ENCODE measurements around the gene CYB5B. TPM values are rescaled to one million over a fixed set of nuclear protein-coding genes. Genes with fewer than 3 reads are reported as not detected.

The CYB5B gene
- total RNA-seq, 1 donor from 2014 or later, result 124 TPM

GRCh38 chr16:69404275-69404805, 20.1 kb upstream of the CYB5B start:
- Mint-ChIP-seq H3K4me3 (ENCODE audit: unreplicated experiment) (no peak overlapping the region), H3K4me1 (ENCODE audit: low read depth, unreplicated experiment) (peaks cover 4% of the 10 kb centered on the region)
- no peak for DNase-seq

GRCh38 chr16:69405326-69405725, 19.1 kb upstream of the CYB5B start:
- Mint-ChIP-seq H3K9me3 (ENCODE audit: unreplicated experiment) (peaks cover 2% of the 10 kb centered on the region), H3K27me3 (ENCODE audit: unreplicated experiment) (peaks cover 2% of the 10 kb centered on the region), H3K4me3 (ENCODE audit: unreplicated experiment) (no peak overlapping the region), H3K36me3 (ENCODE audit: unreplicated experiment) (no peaks in the 10 kb centered on the region), H3K4me1 (ENCODE audit: low read depth, unreplicated experiment) (peaks cover 4% of the 10 kb centered on the region), H3K27ac (ENCODE audit: unreplicated experiment) (no peak overlapping the region)
- no peak for TF ChIP-seq CTCF (IDR thresholded peaks at IDR 0.05; ENCODE audit: partially characterized antibody, unreplicated experiment)
- DNase-seq, result no peak

More at GRCh38 chr16:69404275-69404805, 20.1 kb upstream of the CYB5B start:
- peaks cover 2% of the 10 kb centered on the region for H3K9me3 Mint-ChIP-seq (ENCODE audit: unreplicated experiment)
- peak overlapping the region; percentile 18 for H3K27ac Mint-ChIP-seq (ENCODE audit: unreplicated experiment)
- no peaks in the 10 kb centered on the region for H3K36me3 Mint-ChIP-seq (ENCODE audit: unreplicated experiment)
- peaks cover 2% of the 10 kb centered on the region for H3K27me3 Mint-ChIP-seq (ENCODE audit: unreplicated experiment)
- no peak for TF ChIP-seq CTCF (IDR thresholded peaks at IDR 0.05; ENCODE audit: partially characterized antibody, unreplicated experiment)

- H3K27me3 Mint-ChIP-seq (ENCODE audit: unreplicated experiment), result peaks cover 2% of the 10 kb centered on the region
- TF ChIP-seq CTCF (IDR thresholded peaks at IDR 0.05; ENCODE audit: partially characterized antibody, unreplicated experiment), result no peak
- no peak for DNase-seq
- H3K4me3 Mint-ChIP-seq (ENCODE audit: unreplicated experiment), result no peak overlapping the region
- peaks cover 2% of the 10 kb centered on the region for H3K9me3 Mint-ChIP-seq (ENCODE audit: unreplicated experiment)
- no peaks in the 10 kb centered on the region for H3K36me3 Mint-ChIP-seq (ENCODE audit: unreplicated experiment)
- H3K4me1 Mint-ChIP-seq (ENCODE audit: low read depth, unreplicated experiment), result peaks cover 4% of the 10 kb centered on the region
- no peak overlapping the region for H3K27ac Mint-ChIP-seq (ENCODE audit: unreplicated experiment)
These were observed 18.7 kb upstream of the CYB5B start for GRCh38 chr16:69405757-69406156.

- Mint-ChIP-seq H3K27me3 (ENCODE audit: unreplicated experiment) (peaks cover 2% of the 10 kb centered on the region), H3K4me3 (ENCODE audit: unreplicated experiment) (no peak overlapping the region), H3K36me3 (ENCODE audit: unreplicated experiment) (no peaks in the 10 kb centered on the region), H3K4me1 (ENCODE audit: low read depth, unreplicated experiment) (peaks cover 4% of the 10 kb centered on the region), H3K27ac (ENCODE audit: unreplicated experiment) (no peak overlapping the region), H3K9me3 (ENCODE audit: unreplicated experiment) (peaks cover 2% of the 10 kb centered on the region)
- DNase-seq, result no peak
- TF ChIP-seq CTCF (IDR thresholded peaks at IDR 0.05; ENCODE audit: partially characterized antibody, unreplicated experiment), result no peak
These were observed 17.6 kb upstream of the CYB5B start for GRCh38 chr16:69406780-69407331.

GRCh38 chr16:69407702-69408323, 16.6 kb upstream of the CYB5B start:
- Mint-ChIP-seq H3K9me3 (ENCODE audit: unreplicated experiment) (peaks cover 2% of the 10 kb centered on the region), H3K4me3 (ENCODE audit: unreplicated experiment) (no peak overlapping the region), H3K36me3 (ENCODE audit: unreplicated experiment) (no peaks in the 10 kb centered on the region), H3K27ac (ENCODE audit: unreplicated experiment) (no peak overlapping the region), H3K27me3 (ENCODE audit: unreplicated experiment) (peaks cover 2% of the 10 kb centered on the region), H3K4me1 (ENCODE audit: low read depth, unreplicated experiment) (peaks cover 4% of the 10 kb centered on the region)
- DNase-seq, result no peak
- TF ChIP-seq CTCF (IDR thresholded peaks at IDR 0.05; ENCODE audit: partially characterized antibody, unreplicated experiment), result no peak

Measured in glutamatergic neuron (in vitro differentiated cells).